ENCODE results near the gene CCDC191. TPM values are rescaled to one million over a fixed set of nuclear protein-coding genes. Genes with fewer than 3 reads are reported as not detected.

Gene CCDC191
- total RNA-seq, 1 experiment from 2014 or later, result 0.56 TPM

DNA sequence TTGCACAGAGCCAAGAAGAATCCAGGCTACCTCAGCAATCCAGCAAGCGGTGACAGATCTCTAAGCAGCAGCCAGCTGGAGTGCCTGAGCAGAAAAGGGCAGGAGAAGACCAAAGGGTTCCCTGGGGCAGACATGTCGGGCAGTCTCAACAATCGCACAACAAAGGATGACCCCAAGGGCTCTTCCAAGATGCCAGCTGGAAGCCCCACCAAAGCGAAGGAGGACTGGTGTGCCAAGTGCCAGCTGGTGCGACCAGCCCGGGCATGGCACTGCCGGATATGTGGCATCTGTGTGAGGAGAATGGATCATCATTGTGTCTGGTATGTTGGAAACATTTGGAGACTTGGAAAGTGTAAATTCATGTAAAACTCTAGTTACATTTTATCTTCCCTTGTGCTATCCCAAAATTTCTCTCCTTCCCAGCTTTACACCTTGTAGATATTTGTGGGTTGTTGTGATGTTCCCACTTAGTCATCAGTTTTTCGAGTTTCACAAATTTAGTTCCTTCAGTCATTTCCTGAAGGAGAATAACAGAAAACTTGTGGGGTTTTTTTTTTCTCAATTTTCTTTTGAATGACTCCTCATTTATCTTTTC is 102.1 kb downstream of the CCDC191 start:
- DNase-seq (ENCODE audit: low spot score), result no peak

DNA sequence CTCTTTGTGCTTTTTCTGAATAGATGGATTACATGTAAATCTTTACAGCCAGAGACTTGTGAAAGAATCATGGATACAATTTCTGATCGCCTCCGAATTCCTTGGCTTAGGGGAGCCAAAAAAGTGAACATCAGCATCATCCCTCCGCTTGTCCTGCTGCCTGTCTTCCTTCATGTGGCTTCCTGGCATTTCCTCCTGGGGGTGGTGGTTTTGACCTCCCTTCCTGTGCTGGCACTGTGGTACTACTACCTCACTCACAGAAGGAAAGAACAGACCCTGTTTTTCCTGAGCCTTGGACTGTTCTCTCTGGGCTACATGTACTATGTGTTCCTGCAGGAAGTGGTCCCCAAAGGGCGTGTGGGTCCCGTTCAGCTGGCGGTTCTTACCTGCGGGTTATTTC is 102.6 kb downstream of the CCDC191 start:
- DNase-seq (ENCODE audit: low spot score), result no peak

DNA sequence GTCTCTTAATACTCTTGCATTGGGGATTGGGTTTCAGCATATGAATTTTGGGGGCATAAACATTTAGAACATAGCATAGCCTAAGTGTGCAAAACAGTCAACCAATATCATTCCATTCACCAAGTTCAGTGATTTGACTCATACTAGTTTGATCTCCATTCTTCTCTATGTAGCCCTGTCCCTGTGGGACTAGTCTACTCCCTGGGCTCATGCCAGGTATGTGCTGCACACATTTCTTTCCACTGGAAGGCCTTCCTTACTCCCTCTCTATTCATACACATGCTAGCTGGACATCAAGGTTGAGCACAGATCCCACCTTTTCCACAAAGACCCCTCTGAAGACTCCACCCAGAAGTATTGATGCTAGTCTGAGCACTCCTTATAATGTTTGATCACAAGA is 103.4 kb downstream of the CCDC191 start:
- DNase-seq (ENCODE audit: low spot score), result no peak

- DNase-seq (ENCODE audit: low spot score), result no peak
Measured at GRCh38 chr3:113948015-113948917, 108.1 kb downstream of the CCDC191 start.

GRCh38 chr3:113947372-113948014 is 108.8 kb downstream of the CCDC191 start, which contains the start of gene ZDHHC23:
Gene ZDHHC23, plus strand, starts transcription at chr3:113948013. Its CDS starts 790 bp downstream, at chr3:113948803.
- DNase-seq (ENCODE audit: low spot score), result peak; percentile 42

- DNase-seq (ENCODE audit: low spot score), result no peak
Measured at GRCh38 chr3:113946831-113947230, 109.5 kb downstream of the CCDC191 start.

DNA sequence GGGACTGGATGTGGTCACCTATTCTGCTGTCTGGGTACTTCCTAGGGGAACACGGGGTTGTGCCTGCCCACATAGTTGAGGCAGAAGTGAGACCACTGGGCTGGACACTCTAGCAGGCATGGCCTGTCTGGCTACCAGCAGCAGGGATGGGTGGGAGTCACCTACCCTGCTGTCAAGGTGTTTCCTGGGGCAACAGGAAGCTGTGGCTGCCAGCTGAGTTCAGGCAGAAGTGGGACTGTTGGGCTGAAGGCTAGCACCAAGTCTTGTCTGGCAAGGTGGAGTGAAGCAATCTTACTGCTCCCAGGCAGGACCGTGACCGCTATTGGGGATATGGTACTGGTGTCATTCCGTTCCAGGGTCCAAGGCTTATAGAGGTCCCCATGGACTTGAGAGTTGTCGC is 128.8 kb downstream of the CCDC191 start:
- no peak for DNase-seq (ENCODE audit: low spot score)

DNA sequence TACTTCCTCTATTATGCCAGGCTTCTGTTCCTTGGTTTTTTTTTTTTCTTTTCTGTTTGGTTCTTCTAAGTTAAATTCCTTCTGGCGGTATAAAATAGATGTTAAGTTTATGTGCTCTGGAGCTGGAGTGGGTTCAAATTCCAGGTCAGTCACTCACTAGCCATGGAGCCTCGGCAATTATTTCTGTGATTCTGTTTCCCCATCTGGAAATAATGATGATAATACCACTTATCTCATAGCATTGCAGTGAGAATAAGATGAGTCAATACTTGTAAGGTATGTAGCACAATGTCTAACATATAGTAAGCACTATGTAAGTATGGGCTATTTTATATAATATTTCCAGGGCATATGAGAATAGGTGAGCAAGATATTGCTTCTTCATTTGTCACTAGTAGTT is 141.7 kb downstream of the CCDC191 start:
- no peak for DNase-seq (ENCODE audit: low spot score)

Other genes with a start within 250 kb of the CCDC191 start
- gene GRAMD1C, start 217.7 kb downstream of the CCDC191 start, total RNA-seq (2014; rRNA removed; shearing (Covaris generic)), result 0.23 and 0.81 TPM in 2 replicates
- 3.9 and 5.1 TPM in 2 replicates for gene ZDHHC23, start 108.5 kb downstream of the CCDC191 start, total RNA-seq (2014; rRNA removed; shearing (Covaris generic))
- gene QTRT2, start 211 bp upstream of the CCDC191 start, total RNA-seq (2014; rRNA removed; shearing (Covaris generic)), result 18.7 and 23.6 TPM in 2 replicates
- not detected in 2 replicates for gene DRD3, start 122.5 kb upstream of the CCDC191 start, total RNA-seq (2014; rRNA removed; shearing (Covaris generic))
- not detected in 2 replicates for gene ZNF80, start 181.1 kb upstream of the CCDC191 start, total RNA-seq (2014; rRNA removed; shearing (Covaris generic))
- gene TIGIT, start 237.5 kb upstream of the CCDC191 start, total RNA-seq (2014; rRNA removed; shearing (Covaris generic)), result not detected in 2 replicates

All from H4 (cell line).